HG03575 (cell line): Measurements from ENCODE around the gene NDUFV2.

Experiments used
- ATAC-seq: cut with Tn5 transposase; IDR thresholded peaks from one replicate; pipeline ENCODE4 v1.9.1; 2021; ENCODE audit not compliant: unreplicated experiment, insufficient number of reproducible peaks, low FRiP score; ENCODE audit errors: extremely low read depth

Gene NDUFV2

GRCh38 chr18:9177031-9177430, 74.5 kb downstream of the NDUFV2 start:
- no peak for ATAC-seq

GRCh38 chr18:9177466-9177865, 75.0 kb downstream of the NDUFV2 start:
- no peak for ATAC-seq

- ATAC-seq, result no peak
Observed at GRCh38 chr18:9178557-9178956, 76.1 kb downstream of the NDUFV2 start.

- no peak for ATAC-seq
Observed at GRCh38 chr18:9181275-9181674, 78.8 kb downstream of the NDUFV2 start.

GRCh38 chr18:9182852-9183399, 80.4 kb downstream of the NDUFV2 start:
- ATAC-seq, result no peak
